ENCODE measurements around the gene AGRP.
"Not testable (repeated sequence)": the region's sequence is repeated elsewhere in the genome, so short reads cannot be mapped to it uniquely, and the experiment has no call there.

Gene AGRP

GRCh38 chr16:67483150-67483549, at the start of gene AGRP:
TSS of gene AGRP (minus strand) at chr16:67483547. CDS start at chr16:67483398, 149 bp downstream.
- DNase-seq (ENCODE audit: low read depth in 2 of 2): no peak

DNA sequence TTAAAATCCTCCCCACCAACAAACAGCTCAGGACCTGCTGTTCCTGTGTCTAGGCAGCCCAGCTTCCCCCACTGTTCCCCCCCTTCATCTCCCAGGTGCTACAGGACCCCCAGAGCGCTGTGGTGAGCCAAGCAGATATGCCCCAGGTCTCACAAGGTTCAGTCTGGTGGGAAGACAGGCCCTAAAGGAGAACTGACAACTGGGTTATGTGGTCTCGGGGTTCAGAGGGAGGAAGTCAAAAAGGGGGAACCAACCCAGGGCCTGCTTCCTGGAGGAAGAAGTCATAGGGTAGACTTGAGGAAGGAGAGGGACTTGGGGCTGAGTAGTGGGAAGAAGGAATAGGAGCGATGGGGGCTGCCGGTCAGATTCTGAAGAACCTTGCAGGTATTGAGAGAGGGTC, 47.9 kb upstream of the AGRP start:
- no peak for DNase-seq (ENCODE audit: low read depth in 2 of 2)

DNA sequence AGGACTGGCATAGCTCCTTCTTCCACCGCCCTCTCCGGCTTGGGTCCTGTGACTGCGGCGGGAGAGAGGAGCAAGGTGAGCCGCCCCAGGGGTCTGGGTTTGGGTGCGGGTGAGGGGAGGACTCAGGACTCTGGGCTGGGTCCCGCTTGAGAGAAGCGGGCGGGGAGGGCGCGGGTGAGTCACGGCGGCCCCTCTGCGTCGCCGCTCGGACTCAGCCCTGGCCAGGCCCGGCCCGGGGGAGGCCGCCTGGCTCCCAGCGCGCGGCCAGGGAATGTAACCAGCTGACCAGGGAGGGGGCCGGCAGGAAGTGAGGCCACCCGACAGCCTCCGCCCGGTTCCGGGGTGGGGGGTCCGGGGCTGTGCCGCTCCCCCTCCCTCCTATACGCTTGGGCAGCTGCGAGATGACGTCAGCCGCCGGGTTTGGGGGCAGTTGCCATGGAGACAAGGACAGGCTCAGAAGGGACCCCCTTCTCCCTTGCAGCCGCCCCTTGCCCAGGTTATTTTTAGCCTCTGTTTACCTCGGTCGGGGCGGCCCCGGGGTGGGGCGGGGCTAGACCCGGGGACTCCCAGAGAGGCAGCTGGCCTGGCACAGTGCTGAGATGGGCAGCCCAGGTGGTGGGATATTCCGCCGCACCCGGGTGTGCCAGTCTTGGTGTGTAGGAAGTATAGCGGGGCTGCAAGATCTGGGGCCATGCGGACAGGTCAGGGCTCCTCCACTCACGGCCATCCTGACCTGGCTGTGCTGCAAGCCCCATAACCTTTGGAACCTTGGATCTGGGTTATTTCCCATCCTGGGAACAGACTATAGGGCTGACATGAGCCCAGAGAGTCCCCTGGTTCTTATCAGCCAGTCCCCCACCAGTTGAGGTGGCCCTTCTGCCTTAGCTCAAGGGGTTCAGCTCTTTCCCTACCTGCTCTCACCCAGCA, 46.9 kb upstream of the AGRP start:
- DNase-seq (ENCODE audit: low read depth in 2 of 2): no peak

DNA sequence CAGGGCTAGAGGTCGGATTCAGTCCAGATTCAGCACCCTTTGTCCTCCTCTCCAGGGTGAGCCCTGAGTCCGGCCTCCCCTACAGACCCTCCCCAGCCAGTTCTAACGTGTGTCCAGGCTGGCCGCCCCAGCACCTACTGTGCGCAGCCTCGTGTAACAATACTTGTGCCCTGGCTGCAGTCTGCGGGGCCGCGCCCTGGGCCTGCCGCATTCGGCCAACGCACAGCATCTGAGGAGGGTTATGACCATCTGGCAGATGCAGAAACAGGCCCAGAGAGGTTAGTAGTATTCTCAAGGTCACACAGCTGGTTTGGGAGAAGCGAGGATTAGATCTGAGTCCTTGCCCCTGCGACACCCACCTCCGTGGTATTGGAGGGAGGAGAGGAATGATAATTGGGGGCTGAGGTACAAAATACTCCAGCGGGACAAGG, 46.2 kb upstream of the AGRP start:
- no peak for DNase-seq (ENCODE audit: low read depth in 2 of 2)

- no peak for DNase-seq (ENCODE audit: low read depth in 2 of 2)
Observed at GRCh38 chr16:67528870-67529581, 45.7 kb upstream of the AGRP start.

- DNase-seq (ENCODE audit: low read depth in 2 of 2): no peak
Observed at GRCh38 chr16:67528222-67528869, 45.0 kb upstream of the AGRP start, which contains the start of gene RIPOR1. TSS of gene RIPOR1 (plus strand) at chr16:67528829. CDS start at chr16:67538447, 9,618 bp downstream.

DNA sequence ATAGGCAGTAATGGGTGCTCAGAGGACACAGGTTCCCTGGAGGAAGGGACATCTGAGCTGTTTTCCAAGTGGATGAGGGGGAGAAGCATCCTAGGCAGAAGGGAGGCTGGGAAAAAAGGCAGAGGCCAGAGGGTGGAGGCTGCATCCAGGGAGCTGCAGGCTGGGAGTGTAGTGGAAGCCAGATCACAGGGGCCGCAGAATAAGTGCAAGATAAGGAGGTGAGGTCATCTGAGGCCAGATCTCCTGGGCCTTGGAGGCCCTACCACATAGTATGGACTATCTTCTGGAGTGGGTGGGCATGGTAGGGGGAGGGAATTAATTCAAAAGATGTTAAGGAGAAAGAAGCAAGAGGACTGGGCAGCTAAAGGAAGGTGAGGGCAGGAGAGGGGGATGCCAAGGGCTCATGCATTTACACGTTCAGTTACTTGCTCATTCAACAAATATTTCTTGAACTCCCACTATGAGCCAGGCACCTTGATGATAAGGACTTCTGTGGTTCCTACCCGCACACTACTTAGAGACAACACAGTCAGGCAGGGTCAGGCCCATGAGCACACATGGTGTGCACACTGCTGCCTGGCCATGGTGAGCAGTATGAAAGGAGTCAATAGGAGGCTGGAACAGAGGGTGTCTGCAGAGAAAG, 42.9 kb upstream of the AGRP start:
- DNase-seq (ENCODE audit: low read depth in 2 of 2): no peak

DNA sequence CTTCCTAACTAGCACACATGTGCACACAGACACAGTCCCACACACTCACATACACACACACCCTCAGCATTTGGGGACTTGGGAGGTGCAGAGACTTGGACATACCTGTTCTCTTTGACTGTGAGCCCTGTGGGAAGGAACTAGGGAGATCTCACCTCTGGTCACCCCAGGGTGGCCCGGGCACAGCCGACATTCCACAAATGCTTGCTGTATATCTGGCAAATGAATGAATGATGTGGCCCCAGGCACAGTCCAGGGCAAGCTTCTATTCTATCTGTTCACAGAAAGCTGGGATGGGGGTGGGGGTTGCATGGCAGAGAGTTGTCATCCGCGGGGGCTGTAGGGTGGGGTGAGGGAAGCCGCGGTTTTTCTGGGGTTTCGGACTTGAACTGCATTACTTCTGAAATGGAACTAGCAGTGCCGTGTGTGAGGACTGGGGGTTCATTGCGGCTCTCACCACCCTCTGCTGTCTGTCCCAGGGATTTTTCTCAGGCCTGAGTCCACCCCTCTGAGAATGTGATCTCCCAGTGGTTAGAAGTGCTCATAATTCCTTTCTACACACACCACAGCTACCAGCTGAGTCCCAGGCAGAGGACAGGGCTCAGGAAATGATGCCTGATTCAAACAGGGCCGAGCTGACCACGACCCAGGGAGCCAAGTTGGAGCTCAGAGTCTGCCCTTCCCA, 42.0 kb upstream of the AGRP start:
- DNase-seq (ENCODE audit: low read depth in 2 of 2): no peak

- DNase-seq (ENCODE audit: low read depth in 2 of 2): peak; percentile 81 to 82
Observed at GRCh38 chr16:67521095-67521804, 37.9 kb upstream of the AGRP start.

GRCh38 chr16:67519242-67519641, 35.9 kb upstream of the AGRP start:
- no peak for DNase-seq (ENCODE audit: low read depth in 2 of 2)

DNA sequence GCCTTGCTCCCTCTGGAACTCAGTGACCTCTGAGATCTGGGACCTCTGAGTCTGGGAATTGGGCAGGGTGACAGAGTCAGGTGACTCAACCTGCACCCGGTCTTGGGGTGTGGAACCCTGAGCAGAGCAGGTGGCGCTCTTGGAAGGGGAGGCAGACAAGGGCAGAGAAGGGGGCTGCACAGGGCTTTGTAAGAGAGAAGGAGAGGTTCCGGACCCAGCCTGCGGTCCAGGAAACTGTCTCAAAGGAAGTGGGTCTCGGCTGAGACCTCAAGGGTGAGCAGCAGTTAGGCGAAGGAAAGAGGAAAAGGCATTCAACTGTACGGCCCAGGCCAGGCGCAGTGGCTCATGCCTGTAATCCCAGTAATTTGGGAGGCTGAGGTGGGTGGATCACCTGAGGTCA, 35.3 kb upstream of the AGRP start:
- DNase-seq (ENCODE audit: low read depth in 2 of 2): no peak

GRCh38 chr16:67517661-67518423, 34.5 kb upstream of the AGRP start:
- DNase-seq (ENCODE audit: low read depth in 2 of 2): no peak

DNA sequence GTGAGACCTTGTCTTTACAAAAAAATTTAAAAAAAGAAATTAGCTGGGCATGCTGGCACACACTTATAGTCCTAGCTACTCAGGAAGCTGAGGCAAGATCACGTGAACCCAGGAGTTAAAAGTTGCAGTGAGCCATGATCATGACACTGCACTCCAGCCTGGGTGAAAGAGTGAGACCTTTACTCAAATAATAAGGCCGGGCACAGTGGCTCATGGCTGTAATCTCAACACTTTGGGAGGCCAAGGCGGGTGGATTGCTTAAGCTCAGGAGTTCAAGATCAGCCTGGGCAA, 33.8 kb upstream of the AGRP start:
- DNase-seq (ENCODE audit: low read depth in 2 of 2): no peak

GRCh38 chr16:67516296-67517154, 33.2 kb upstream of the AGRP start:
- DNase-seq (ENCODE audit: low read depth in 2 of 2): peak; percentile 41 to 42

GRCh38 chr16:67514382-67514828, 31.1 kb upstream of the AGRP start:
- DNase-seq (ENCODE audit: low read depth in 2 of 2): peak; percentile 48 to 57

- DNase-seq (ENCODE audit: low read depth in 2 of 2): not testable (repeated sequence)
Observed at GRCh38 chr16:67513892-67514291, 30.5 kb upstream of the AGRP start.

- DNase-seq (ENCODE audit: low read depth in 2 of 2): no peak
Observed at GRCh38 chr16:67509016-67509415, 25.7 kb upstream of the AGRP start.

- no peak for DNase-seq (ENCODE audit: low read depth in 2 of 2)
Observed at GRCh38 chr16:67506468-67506867, 23.1 kb upstream of the AGRP start.

Measured in fibroblast of skin of left biceps (primary cell).